Mucosa of descending colon (tissue), 3 donors: ENCODE results near the gene ABHD2. TPM values are rescaled to one million over a fixed set of nuclear protein-coding genes. Genes with fewer than 3 reads are reported as not detected.

ENCODE experiments used
- ATAC-seq: fragments of 200-7000 bp; cut with Tn5 transposase; one replicate; pipeline ENCODE4 v1.9.1; 2020; ENCODE audit warnings: mild to moderate bottlenecking, moderate library complexity
- DNase-seq, 3 donors: peaks; one replicate each; pipeline ENCODE4 v3.0.0-alpha.2; 2020
- H3K36me3 ChIP-seq: fragments of 200-600 bp; one replicate; pipeline ENCODE4 v1.8.0; 2021; ENCODE audit warnings: low read depth, mild to moderate bottlenecking
- H3K4me1 ChIP-seq: fragments of 200-600 bp; one replicate; pipeline ENCODE4 v1.8.0; 2021; ENCODE audit warnings: low read depth, mild to moderate bottlenecking
- H3K4me3 ChIP-seq: fragments of 200-600 bp; one replicate; pipeline ENCODE4 v1.8.0; 2021; ENCODE audit warnings: mild to moderate bottlenecking
- H3K9me3 ChIP-seq: fragments of 200-600 bp; one replicate; pipeline ENCODE4 v1.8.0; 2021; ENCODE audit warnings: mild to moderate bottlenecking
- intact Hi-C, 2 donors: fragments of 100-400 bp; cut with DNase I in 1 of 2; cut with micrococcal nuclease in 1 of 2; formaldehyde crosslinking; loops; one replicate each; pipeline versions ENCODE4 v1.11.0 to v1.11.1; 2022; cut with DNase I, micrococcal nuclease
- total RNA-seq, 3 donors: library from RNA; stranded (reverse); fragmentation: NEBNext Ultra II Directional in 2 of 3; extraction: Animal tissue kit (Norgen Biotek cat#: 25700) in 2 of 3; gene quantifications; one replicate each; pipeline versions ENCODE4 v1.2.1 to v1.2.4, GENCODE V29; 2021 to 2023
- TF ChIP-seq, protein P1 (sequence below): fragments of 200-600 bp; IDR thresholded peaks from one replicate; pipeline ENCODE4 v1.8.0; 2022; ENCODE audit warnings: antibody characterized with exemption, mild to moderate bottlenecking
- donor health status: DM: no; HTN: no; CAD: no; lungs with moderate emphysema.
- donor health status: DM: no; HTN: no; CAD: no.
- donor health status: DM: no; HTN: yes; CAD: no.

The ABHD2 gene
- total RNA-seq, 3 donors from 2014 or later = 82.2 to 156 (median 92.7) TPM

DNA sequence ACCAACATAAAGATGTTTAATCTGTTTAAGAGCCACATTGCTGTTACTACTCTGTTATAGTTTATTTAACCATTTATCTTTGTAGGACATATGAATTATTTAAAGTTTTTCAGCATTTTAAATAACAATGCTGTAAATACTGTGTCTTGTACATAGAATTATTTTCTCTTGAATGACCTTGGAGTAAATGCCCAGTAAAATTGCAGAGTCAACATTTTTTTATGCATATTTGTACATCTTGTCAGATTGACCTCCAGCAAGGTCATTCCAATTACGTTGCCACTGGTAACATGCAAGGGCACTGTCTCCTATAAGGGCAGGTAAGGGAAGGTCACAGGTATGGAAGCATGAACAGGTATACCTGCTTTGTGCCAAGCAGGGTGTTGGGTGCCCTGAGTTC, 68.8 kb downstream of the ABHD2 start:
- intact Hi-C loops = no loop called here
- ATAC-seq = no peak
- Histone ChIP-seq H3K4me3 (no peak overlapping the region), H3K4me1 (no peaks in the 10 kb centered on the region), H3K9me3 (no peaks in the 10 kb centered on the region), H3K36me3 (no peaks in the 10 kb centered on the region)
- TF ChIP-seq, protein P1, sequence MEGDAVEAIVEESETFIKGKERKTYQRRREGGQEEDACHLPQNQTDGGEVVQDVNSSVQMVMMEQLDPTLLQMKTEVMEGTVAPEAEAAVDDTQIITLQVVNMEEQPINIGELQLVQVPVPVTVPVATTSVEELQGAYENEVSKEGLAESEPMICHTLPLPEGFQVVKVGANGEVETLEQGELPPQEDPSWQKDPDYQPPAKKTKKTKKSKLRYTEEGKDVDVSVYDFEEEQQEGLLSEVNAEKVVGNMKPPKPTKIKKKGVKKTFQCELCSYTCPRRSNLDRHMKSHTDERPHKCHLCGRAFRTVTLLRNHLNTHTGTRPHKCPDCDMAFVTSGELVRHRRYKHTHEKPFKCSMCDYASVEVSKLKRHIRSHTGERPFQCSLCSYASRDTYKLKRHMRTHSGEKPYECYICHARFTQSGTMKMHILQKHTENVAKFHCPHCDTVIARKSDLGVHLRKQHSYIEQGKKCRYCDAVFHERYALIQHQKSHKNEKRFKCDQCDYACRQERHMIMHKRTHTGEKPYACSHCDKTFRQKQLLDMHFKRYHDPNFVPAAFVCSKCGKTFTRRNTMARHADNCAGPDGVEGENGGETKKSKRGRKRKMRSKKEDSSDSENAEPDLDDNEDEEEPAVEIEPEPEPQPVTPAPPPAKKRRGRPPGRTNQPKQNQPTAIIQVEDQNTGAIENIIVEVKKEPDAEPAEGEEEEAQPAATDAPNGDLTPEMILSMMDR = no peak
- no peak for DNase-seq

DNA sequence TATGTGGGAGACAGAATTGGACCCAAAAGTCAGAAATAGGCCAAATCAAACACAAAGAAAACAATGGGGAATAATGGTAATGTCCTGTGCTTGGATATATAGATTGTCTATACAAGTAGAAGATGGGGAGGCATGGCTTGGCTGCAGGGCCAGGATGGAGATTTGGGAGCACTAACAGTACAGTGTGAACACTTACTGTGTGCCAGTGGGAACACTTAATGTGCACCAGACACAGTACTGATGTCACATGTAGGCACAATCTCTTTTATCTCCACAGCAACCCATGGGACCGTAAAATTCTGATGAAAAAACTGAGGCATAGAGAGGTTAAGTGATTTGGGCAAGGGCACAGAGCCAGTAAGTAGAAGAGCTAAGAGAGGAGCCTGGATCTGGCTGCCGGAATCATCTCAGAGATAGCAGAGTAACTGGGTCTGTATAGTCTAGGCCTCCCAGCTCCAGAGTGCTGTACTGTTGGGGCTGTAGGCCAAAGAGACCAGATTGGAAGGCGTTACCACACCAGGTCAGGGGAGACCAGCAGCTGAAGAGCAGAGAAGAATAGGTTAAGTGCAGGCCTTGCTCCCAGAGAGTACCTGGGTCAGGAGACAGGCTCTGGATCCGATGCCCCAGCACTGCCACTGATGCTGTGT, 69.8 kb downstream of the ABHD2 start:
- DNase-seq = no peak
- ATAC-seq = no peak
- Histone ChIP-seq H3K36me3 (no peaks in the 10 kb centered on the region), H3K4me3 (no peak overlapping the region), H3K4me1 (no peaks in the 10 kb centered on the region), H3K9me3 (no peaks in the 10 kb centered on the region)
- intact Hi-C loops = no loop called here
- TF ChIP-seq, protein P1 = no peak

DNA sequence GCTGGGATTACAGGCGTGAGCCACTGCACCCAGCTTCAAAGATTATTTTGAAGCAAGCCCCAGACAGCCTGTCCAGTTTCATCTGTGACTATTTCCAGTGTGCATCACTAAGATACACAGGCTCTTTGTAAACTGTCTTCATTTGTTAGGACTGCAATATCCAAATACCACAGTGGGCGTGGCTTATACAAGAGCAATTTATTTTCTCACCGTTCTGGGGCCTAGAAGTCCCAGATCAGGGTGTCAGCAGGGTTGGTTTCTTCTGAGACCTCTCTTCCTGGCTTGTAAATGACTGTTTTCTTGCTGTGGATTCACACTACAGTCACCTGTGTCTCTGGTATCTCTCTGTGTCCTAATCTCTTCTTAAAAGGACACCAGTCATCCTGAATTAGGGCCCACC, 73.4 kb downstream of the ABHD2 start:
- Histone ChIP-seq H3K4me3 (no peak overlapping the region), H3K36me3 (no peaks in the 10 kb centered on the region), H3K4me1 (peaks cover 5% of the 10 kb centered on the region), H3K9me3 (no peaks in the 10 kb centered on the region)
- TF ChIP-seq, protein P1 = no peak
- intact Hi-C loops = no loop called here
- DNase-seq (no peak), ATAC-seq (no peak)

- TF ChIP-seq, protein P1 = no peak
- no peaks in the 10 kb centered on the region for H3K36me3 ChIP-seq
- H3K4me3 ChIP-seq = no peak overlapping the region
- peaks cover 5% of the 10 kb centered on the region for H3K4me1 ChIP-seq
- intact Hi-C loops = no loop called here
- DNase-seq (no peak), ATAC-seq (no peak)
- H3K9me3 ChIP-seq = no peaks in the 10 kb centered on the region
These were observed 75.2 kb downstream of the ABHD2 start for GRCh38 chr15:89163271-89164055.

GRCh38 chr15:89164712-89165211, 76.5 kb downstream of the ABHD2 start:
- Histone ChIP-seq H3K4me1 (peaks cover 5% of the 10 kb centered on the region), H3K36me3 (no peaks in the 10 kb centered on the region), H3K4me3 (no peak overlapping the region), H3K9me3 (no peaks in the 10 kb centered on the region)
- TF ChIP-seq, protein P1 = no peak
- DNase-seq = no peak
- intact Hi-C loops = no loop called here
- no peak for ATAC-seq
